ENCODE measurements around the gene PRR23E.

Gene PRR23E

GRCh38 chr3:127185268-127185667 is 7.7 kb upstream of the PRR23E start:
- no peak for DNase-seq (ENCODE audit: low read depth)

GRCh38 chr3:127185962-127186674 is 6.8 kb upstream of the PRR23E start:
- DNase-seq (ENCODE audit: low read depth), result no peak

GRCh38 chr3:127187316-127187715 is 5.6 kb upstream of the PRR23E start:
- no peak for DNase-seq (ENCODE audit: low read depth)

- no peak for DNase-seq (ENCODE audit: low read depth)
Measured at GRCh38 chr3:127193341-127193740, 410 bp downstream of the PRR23E start.

GRCh38 chr3:127193775-127194174 is 844 bp downstream of the PRR23E start:
- DNase-seq (ENCODE audit: low read depth), result no peak

GRCh38 chr3:127194601-127195187 is 1.8 kb downstream of the PRR23E start:
- DNase-seq (ENCODE audit: low read depth), result no peak

- DNase-seq (ENCODE audit: low read depth), result no peak
Measured at GRCh38 chr3:127195417-127195816, 2.5 kb downstream of the PRR23E start.

- no peak for DNase-seq (ENCODE audit: low read depth)
Measured at GRCh38 chr3:127196002-127196401, 3.1 kb downstream of the PRR23E start.

- no peak for DNase-seq (ENCODE audit: low read depth)
Measured at GRCh38 chr3:127196466-127197299, 3.8 kb downstream of the PRR23E start.

GRCh38 chr3:127197300-127198189 is 4.6 kb downstream of the PRR23E start:
- no peak for DNase-seq (ENCODE audit: low read depth)

GRCh38 chr3:127200086-127200691 is 7.3 kb downstream of the PRR23E start:
- DNase-seq (ENCODE audit: low read depth), result no peak

- DNase-seq (ENCODE audit: low read depth), result no peak
Measured at GRCh38 chr3:127203024-127203423, 10.1 kb downstream of the PRR23E start.

- no peak for DNase-seq (ENCODE audit: low read depth)
Measured at GRCh38 chr3:127204841-127205582, 12.1 kb downstream of the PRR23E start.

- DNase-seq (ENCODE audit: low read depth), result no peak
Measured at GRCh38 chr3:127206154-127206553, 13.2 kb downstream of the PRR23E start.

GRCh38 chr3:127206611-127207516 is 13.9 kb downstream of the PRR23E start:
- DNase-seq (ENCODE audit: low read depth), result no peak

- DNase-seq (ENCODE audit: low read depth), result no peak
Measured at GRCh38 chr3:127207727-127208482, 15.0 kb downstream of the PRR23E start.

- no peak for DNase-seq (ENCODE audit: low read depth)
Measured at GRCh38 chr3:127208483-127209100, 15.7 kb downstream of the PRR23E start.

GRCh38 chr3:127209155-127209839 is 16.4 kb downstream of the PRR23E start:
- no peak for DNase-seq (ENCODE audit: low read depth)
